ENCODE data around the gene TSC22D4.

GRCh38 chr7:100493476-100494264, 14.7 kb upstream of the TSC22D4 start:
- TF ChIP-seq EZH2 (IDR thresholded peaks at IDR 0.05) (no peak), POLR2AphosphoS5 (IDR thresholded peaks at IDR 0.05; ENCODE audit: borderline replicate concordance, low read depth, low read length) (no peak), FOXP2 (optimal IDR thresholded peaks at IDR 0.05; ENCODE audit: control extremely low read depth, extremely low read length, insufficient read depth) (no peak)
